ENCODE measurements around the gene DNMT1. TPM values are rescaled to one million over a fixed set of nuclear protein-coding genes. Genes with fewer than 3 reads are reported as not detected.

The DNMT1 gene
- total and polyA plus RNA-seq, 12 donors: 11.8 to 36.4 (median 21.6) TPM

- Histone ChIP-seq H3K27ac (peak overlapping the region; percentile 52 to 97 (median 80)), H3K4me1 (peaks cover 4 to 54% (median 46%) of the 10 kb centered on the region in 9 donors), H3K9me3 (no peaks in the 10 kb centered on the region), H3K36me3 (peaks cover 0 to 30% (median 6%) of the 10 kb centered on the region in 9 donors), H3K27me3 (peaks cover 0 to 7% (median 0%) of the 10 kb centered on the region in 7 donors), H3K4me3 (peak overlapping the region in 4 of 10 donors; percentile 18 to 23 (median 20))
- ATAC-seq (peak; percentile 39 to 78 (median 71)), DNase-seq (peak; percentile 66 to 79)
- intact Hi-C loops (cut with DNase I): loop anchor here in 1 of 10 donors (5.0 kb wide), 1 partner anchor 34 kb away; the partner anchor contains the start of gene DNMT1
- WGBS, 2 donors: 33 to 38% methylated on average over 11 to 13 of the region's 13 CpGs
- TF ChIP-seq CTCF (IDR thresholded peaks at IDR 0.05): no peak
These were observed 31.7 kb upstream of the DNMT1 start for GRCh38 chr19:10226376-10227025.

- peaks cover 4 to 51% (median 44%) of the 10 kb centered on the region in 9 donors for H3K4me1 ChIP-seq
- peaks cover 0 to 30% (median 6%) of the 10 kb centered on the region in 9 donors for H3K36me3 ChIP-seq
- H3K27ac ChIP-seq: peak overlapping the region; percentile 52 to 97 (median 80)
- no peak overlapping the region for H3K4me3 ChIP-seq
- H3K27me3 ChIP-seq: peaks cover 0 to 7% (median 0%) of the 10 kb centered on the region in 7 donors
- no peak for TF ChIP-seq CTCF (IDR thresholded peaks at IDR 0.05)
- no peaks in the 10 kb centered on the region for H3K9me3 ChIP-seq
- 70 to 71% methylated on average over 6 of the region's 6 CpGs for WGBS, 2 donors
- peak in 1 of 8 donors; percentile 2 for ATAC-seq
- peak in 1 of 2 donors; percentile 35 for DNase-seq
- intact Hi-C loops (cut with DNase I): loop anchor here in 1 of 10 donors (5.0 kb wide), 1 partner anchor 34 kb away; the partner anchor contains the start of gene DNMT1
These were observed 31.2 kb upstream of the DNMT1 start for GRCh38 chr19:10226021-10226375.

GRCh38 chr19:10224337-10224736 lies 29.6 kb upstream of the DNMT1 start:
- WGBS, 2 donors: 95 to 96% methylated on average over 23 of the region's 23 CpGs
- peaks cover 0 to 30% (median 6%) of the 10 kb centered on the region in 9 donors for H3K36me3 ChIP-seq
- peaks cover 4 to 41% (median 32%) of the 10 kb centered on the region in 9 donors for H3K4me1 ChIP-seq
- H3K27ac ChIP-seq: no peak overlapping the region
- H3K4me3 ChIP-seq: no peak overlapping the region
- ATAC-seq (no peak), DNase-seq (peak in 1 of 2 donors; percentile 14)
- no peaks in the 10 kb centered on the region for H3K9me3 ChIP-seq
- intact Hi-C loops (cut with DNase I): no loop called here
- TF ChIP-seq CTCF (IDR thresholded peaks at IDR 0.05): no peak
- H3K27me3 ChIP-seq: no peaks in the 10 kb centered on the region

- ATAC-seq (no peak), DNase-seq (no peak)
- Histone ChIP-seq H3K27me3 (no peaks in the 10 kb centered on the region), H3K36me3 (peaks cover 0 to 30% (median 6%) of the 10 kb centered on the region in 9 donors), H3K9me3 (no peaks in the 10 kb centered on the region), H3K27ac (no peak overlapping the region), H3K4me3 (no peak overlapping the region), H3K4me1 (peaks cover 4 to 34% (median 25%) of the 10 kb centered on the region in 9 donors)
- TF ChIP-seq CTCF (IDR thresholded peaks at IDR 0.05): no peak
- intact Hi-C loops (cut with DNase I): no loop called here
- WGBS, 2 donors: 94 to 95% methylated on average over 28 of the region's 28 CpGs
These were observed 28.9 kb upstream of the DNMT1 start for GRCh38 chr19:10223488-10224213.
